H1 (cell line): ENCODE measurements around the gene GAMT.

ENCODE experiments used
- CEBPB ChIP-seq: IDR thresholded peaks from 2 replicates; pipeline ENCODE4 v1.6.1; 2012; ENCODE audit warnings: low read depth, low read length
- CTCF ChIP-seq, 3 experiments: IDR thresholded peaks; 1 replicate in 2 of 3; 2 replicates in 1 of 3; pipeline versions ENCODE4 v1.5.1 to v1.6.1; 2011; ENCODE audit warnings: low read length in 3 of 3, mild to moderate bottlenecking in 3 of 3, inconsistent platforms in 2 of 3, low read depth in 1 of 3, moderate library complexity in 1 of 3; ENCODE audit not compliant: insufficient read depth in 1 of 3; ENCODE audit errors: control extremely low read depth in 1 of 3
- EGR1 ChIP-seq: IDR thresholded peaks from 2 replicates; pipeline ENCODE4 v1.6.1; 2011; ENCODE audit warnings: low read depth, low read length, borderline replicate concordance
- EP300 ChIP-seq, 2 experiments: IDR thresholded peaks; 1 replicate in 1 of 2; 2 replicates in 1 of 2; pipeline ENCODE4 v1.6.1; 2011 to 2012; ENCODE audit warnings: low read depth in 2 of 2, low read length in 2 of 2, mild to moderate bottlenecking in 2 of 2, borderline replicate concordance in 1 of 2, inconsistent platforms in 1 of 2, moderate library complexity in 1 of 2
- JUND ChIP-seq: IDR thresholded peaks from 2 replicates; pipeline ENCODE4 v1.6.1; 2011; ENCODE audit warnings: mild to moderate bottlenecking, improper control_type of control experiment, low read length
- POLR2AphosphoS5 ChIP-seq: IDR thresholded peaks from 2 replicates; pipeline ENCODE4 v1.6.1; 2011; ENCODE audit warnings: low read depth, low read length
- RNF2 ChIP-seq: fragments of 200-900, 300-1000 bp; sonication (generic); IDR thresholded peaks from 2 replicates; pipeline ENCODE4 v1.7.1; 2016; ENCODE audit warnings: borderline replicate concordance, low read depth, mild to moderate bottlenecking, antibody characterized with exemption, low read length; ENCODE audit not compliant: poor library complexity, severe bottlenecking; ENCODE audit errors: missing control alignments
- ZNF274 ChIP-seq: IDR thresholded peaks from 2 replicates; pipeline ENCODE4 v1.7.0; 2012; ENCODE audit warnings: low read length, borderline replicate concordance; ENCODE audit errors: extremely low read depth

DNA sequence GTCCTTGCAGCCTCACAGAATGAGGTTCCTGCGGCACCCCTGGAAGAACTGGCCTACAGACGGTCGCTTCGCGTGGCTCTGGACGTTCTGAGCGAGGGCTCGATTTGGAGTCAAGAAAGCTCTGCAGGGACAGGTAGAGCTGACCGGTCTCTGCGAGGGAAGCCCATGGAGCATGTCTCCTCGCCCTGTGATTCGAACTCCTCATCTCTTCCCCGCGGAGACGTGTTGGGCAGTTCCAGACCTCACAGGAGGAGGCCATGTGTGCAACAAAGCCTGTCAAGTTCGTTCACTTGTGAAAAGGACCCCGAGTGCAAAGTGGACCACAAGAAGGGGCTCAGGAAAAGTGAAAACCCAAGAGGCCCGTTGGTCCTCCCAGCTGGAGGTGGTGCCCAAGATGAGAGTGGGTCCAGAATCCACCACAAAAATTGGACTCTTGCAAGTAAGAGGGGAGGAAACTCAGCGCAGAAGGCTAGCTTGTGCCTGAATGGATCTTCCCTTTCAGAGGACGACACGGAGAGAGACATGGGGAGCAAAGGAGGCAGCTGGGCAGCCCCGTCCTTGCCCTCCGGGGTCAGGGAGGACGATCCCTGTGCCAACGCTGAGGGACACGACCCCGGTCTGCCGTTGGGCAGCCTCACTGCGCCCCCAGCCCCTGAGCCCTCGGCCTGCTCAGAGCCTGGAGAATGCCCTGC lies 41.1 kb downstream of the GAMT start:
- TF ChIP-seq CTCF (IDR thresholded peaks at IDR 0.05; ENCODE audit: control extremely low read depth in 1 of 3, insufficient read depth in 1 of 3, low read depth in 1 of 3, low read length in 3 of 3) (no peak), CEBPB (no peak), EP300 (IDR thresholded peaks at IDR 0.05; ENCODE audit: borderline replicate concordance in 1 of 2, low read depth in 2 of 2, low read length in 2 of 2) (no peak), POLR2AphosphoS5 (no peak), RNF2 (no peak), EGR1 (no peak), JUND (no peak), ZNF274 (no peak)
